ENCODE data around the gene SBSN.

Gene SBSN

DNA sequence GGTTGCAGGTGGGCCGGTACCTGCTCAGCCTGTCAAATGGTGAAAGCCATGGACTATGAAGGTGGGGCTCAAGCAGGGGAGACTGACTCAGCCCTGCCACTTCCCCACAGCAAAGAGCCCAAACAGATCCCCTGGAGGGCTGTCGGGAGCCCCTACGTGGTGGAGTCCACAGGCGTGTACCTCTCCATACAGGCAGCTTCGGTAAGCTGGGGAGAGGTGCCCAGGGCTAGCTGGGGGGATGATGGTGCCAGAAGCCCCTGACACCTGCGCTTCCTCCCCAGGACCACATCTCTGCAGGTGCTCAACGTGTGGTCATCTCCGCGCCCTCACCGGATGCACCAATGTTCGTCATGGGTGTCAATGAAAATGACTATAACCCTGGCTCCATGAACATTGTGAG lies 14.1 kb upstream of the SBSN start:
- Histone ChIP-seq H3K36me3 (ENCODE audit: control insufficient read depth in 1 of 2, insufficient read depth in 2 of 2, low read length in 2 of 2) (peaks cover 0 to 6% of the 10 kb centered on the region in 2 donors), H3K27ac (ENCODE audit: low read length) (no peak overlapping the region), H3K27me3 (ENCODE audit: low read depth, low read length) (no peaks in the 10 kb centered on the region), H3K4me3 (ENCODE audit: low read depth in 1 of 2, low read length in 2 of 2) (no peak overlapping the region), H3K9me3 (ENCODE audit: control insufficient read depth in 1 of 2, low read length in 2 of 2) (no peaks in the 10 kb centered on the region), H3K4me1 (ENCODE audit: control insufficient read depth in 1 of 2, insufficient read depth in 2 of 2, low read length in 2 of 2) (peaks cover 11 to 20% of the 10 kb centered on the region in 2 donors)

GRCh38 chr19:35540356-35540927 lies 12.3 kb upstream of the SBSN start:
- Histone ChIP-seq H3K27me3 (ENCODE audit: low read depth, low read length) (no peaks in the 10 kb centered on the region), H3K36me3 (ENCODE audit: control insufficient read depth in 1 of 2, insufficient read depth in 2 of 2, low read length in 2 of 2) (no peaks in the 10 kb centered on the region), H3K4me3 (ENCODE audit: low read depth in 1 of 2, low read length in 2 of 2) (no peak overlapping the region), H3K4me1 (ENCODE audit: control insufficient read depth in 1 of 2, insufficient read depth in 2 of 2, low read length in 2 of 2) (peaks cover 4 to 8% of the 10 kb centered on the region in 2 donors), H3K9me3 (ENCODE audit: control insufficient read depth in 1 of 2, low read length in 2 of 2) (no peaks in the 10 kb centered on the region), H3K27ac (ENCODE audit: low read length) (no peak overlapping the region)

DNA sequence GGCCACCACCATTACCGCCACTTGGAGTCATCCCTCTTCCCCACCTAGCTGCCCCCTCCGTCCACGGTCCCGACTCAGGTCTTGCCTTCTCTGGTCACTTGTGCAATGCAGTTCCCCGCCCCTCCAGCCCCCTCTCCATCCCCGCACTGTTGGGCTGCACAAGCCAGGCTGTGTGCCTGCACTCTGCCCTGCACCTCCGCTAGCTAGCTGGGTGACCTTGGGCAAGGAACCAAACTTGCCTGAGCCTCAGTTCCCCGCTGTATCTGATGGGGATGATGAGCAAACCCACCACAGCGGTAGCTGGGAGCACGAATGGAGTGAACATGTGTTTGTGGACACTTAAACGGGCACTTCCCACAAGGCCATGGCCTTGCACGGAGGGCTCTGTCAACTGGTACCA lies 11.7 kb upstream of the SBSN start:
- H3K27ac ChIP-seq (ENCODE audit: low read length), result no peak overlapping the region
- no peaks in the 10 kb centered on the region for H3K36me3 ChIP-seq (ENCODE audit: control insufficient read depth in 1 of 2, insufficient read depth in 2 of 2, low read length in 2 of 2)
- no peaks in the 10 kb centered on the region for H3K9me3 ChIP-seq (ENCODE audit: control insufficient read depth in 1 of 2, low read length in 2 of 2)
- H3K4me3 ChIP-seq (ENCODE audit: low read depth in 1 of 2, low read length in 2 of 2), result no peak overlapping the region
- peaks cover 4 to 7% of the 10 kb centered on the region in 2 donors for H3K4me1 ChIP-seq (ENCODE audit: control insufficient read depth in 1 of 2, insufficient read depth in 2 of 2, low read length in 2 of 2)
- H3K27me3 ChIP-seq (ENCODE audit: low read depth, low read length), result no peaks in the 10 kb centered on the region

DNA sequence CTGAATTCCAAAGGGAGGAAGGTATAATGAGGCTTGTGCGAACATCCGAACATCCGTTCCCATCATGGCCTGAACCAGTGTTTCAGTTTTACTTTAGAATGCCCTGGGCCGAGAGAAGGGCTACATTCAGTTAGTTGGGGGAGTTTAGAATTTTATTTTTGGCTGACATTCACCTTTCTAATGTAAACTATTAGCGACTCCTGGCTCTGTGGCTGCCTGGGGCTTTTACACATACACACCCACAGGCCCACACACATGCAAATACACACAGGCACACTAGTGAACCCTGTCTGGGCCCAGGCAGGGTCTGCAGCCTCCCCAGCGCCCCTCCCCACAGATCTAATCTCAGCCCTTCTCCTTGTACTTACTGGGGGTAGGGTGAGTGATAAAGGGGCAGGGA lies 11.2 kb upstream of the SBSN start:
- Histone ChIP-seq H3K9me3 (ENCODE audit: control insufficient read depth in 1 of 2, low read length in 2 of 2) (no peaks in the 10 kb centered on the region), H3K4me1 (ENCODE audit: control insufficient read depth in 1 of 2, insufficient read depth in 2 of 2, low read length in 2 of 2) (peaks cover 0 to 2% of the 10 kb centered on the region in 2 donors), H3K36me3 (ENCODE audit: control insufficient read depth in 1 of 2, insufficient read depth in 2 of 2, low read length in 2 of 2) (no peaks in the 10 kb centered on the region), H3K27ac (ENCODE audit: low read length) (no peak overlapping the region), H3K27me3 (ENCODE audit: low read depth, low read length) (peaks cover 5% of the 10 kb centered on the region), H3K4me3 (ENCODE audit: low read depth in 1 of 2, low read length in 2 of 2) (no peak overlapping the region)

GRCh38 chr19:35534803-35535480 lies 6.8 kb upstream of the SBSN start:
- H3K36me3 ChIP-seq (ENCODE audit: control insufficient read depth in 1 of 2, insufficient read depth in 2 of 2, low read length in 2 of 2), result no peaks in the 10 kb centered on the region
- no peaks in the 10 kb centered on the region for H3K9me3 ChIP-seq (ENCODE audit: control insufficient read depth in 1 of 2, low read length in 2 of 2)
- H3K27me3 ChIP-seq (ENCODE audit: low read depth, low read length), result peaks cover 16% of the 10 kb centered on the region
- H3K4me1 ChIP-seq (ENCODE audit: control insufficient read depth in 1 of 2, insufficient read depth in 2 of 2, low read length in 2 of 2), result no peaks in the 10 kb centered on the region
- no peak overlapping the region for H3K4me3 ChIP-seq (ENCODE audit: low read depth in 1 of 2, low read length in 2 of 2)
- no peak overlapping the region for H3K27ac ChIP-seq (ENCODE audit: low read length)

- Histone ChIP-seq H3K9me3 (ENCODE audit: control insufficient read depth in 1 of 2, low read length in 2 of 2) (no peaks in the 10 kb centered on the region), H3K36me3 (ENCODE audit: control insufficient read depth in 1 of 2, insufficient read depth in 2 of 2, low read length in 2 of 2) (no peaks in the 10 kb centered on the region), H3K27me3 (ENCODE audit: low read depth, low read length) (peaks cover 16% of the 10 kb centered on the region), H3K4me3 (ENCODE audit: low read depth in 1 of 2, low read length in 2 of 2) (no peak overlapping the region), H3K27ac (ENCODE audit: low read length) (no peak overlapping the region), H3K4me1 (ENCODE audit: control insufficient read depth in 1 of 2, insufficient read depth in 2 of 2, low read length in 2 of 2) (no peaks in the 10 kb centered on the region)
Observed at GRCh38 chr19:35533822-35534392, 5.8 kb upstream of the SBSN start.

DNA sequence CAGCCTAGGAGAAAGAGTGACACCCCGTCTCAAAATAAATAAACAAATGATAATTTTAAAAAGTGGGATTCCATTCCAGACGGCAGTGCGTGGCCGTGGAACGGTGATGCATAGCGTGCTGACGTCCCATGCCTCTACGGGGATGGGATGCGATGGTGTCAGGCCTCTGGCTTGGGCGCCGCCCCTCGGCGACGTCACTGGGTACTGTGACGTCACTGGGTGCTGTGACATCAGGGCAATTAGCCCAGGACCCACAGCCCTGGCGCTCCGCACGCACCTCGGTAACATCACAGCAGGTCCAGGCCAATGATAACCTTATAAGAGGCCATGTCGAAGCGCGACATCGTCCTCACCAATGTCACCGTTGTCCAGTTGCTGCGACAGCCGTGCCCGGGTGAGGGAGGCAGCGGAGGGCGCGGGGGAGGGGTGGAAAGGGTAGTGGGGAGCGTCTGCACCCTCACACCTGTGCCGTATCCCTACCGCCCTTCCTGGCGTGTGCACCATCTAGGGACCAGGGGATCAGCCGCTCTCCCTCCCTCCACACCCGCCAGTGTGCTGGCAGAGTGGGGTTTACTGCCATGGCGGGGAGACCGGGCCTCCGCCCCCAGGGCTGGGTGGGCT lies 5.2 kb upstream of the SBSN start, which contains the start of gene GAPDHS:
TSS of gene GAPDHS (plus strand) at position 256 of the 621 bp plus-strand sequence. CDS start at position 328, 72 bp downstream.
- H3K27ac ChIP-seq (ENCODE audit: low read length), result no peak within 1 kb of the TSS
- no peaks in the 10 kb centered on the region for H3K36me3 ChIP-seq (ENCODE audit: control insufficient read depth in 1 of 2, insufficient read depth in 2 of 2, low read length in 2 of 2)
- H3K9me3 ChIP-seq (ENCODE audit: control insufficient read depth in 1 of 2, low read length in 2 of 2), result no peaks in the 10 kb centered on the region
- H3K4me3 ChIP-seq (ENCODE audit: low read depth in 1 of 2, low read length in 2 of 2), result no peak within 1 kb of the TSS
- peaks cover 16% of the 10 kb centered on the region for H3K27me3 ChIP-seq (ENCODE audit: low read depth, low read length)
- no peaks in the 10 kb centered on the region for H3K4me1 ChIP-seq (ENCODE audit: control insufficient read depth in 1 of 2, insufficient read depth in 2 of 2, low read length in 2 of 2)

- peaks cover 16% of the 10 kb centered on the region for H3K27me3 ChIP-seq (ENCODE audit: low read depth, low read length)
- no peaks in the 10 kb centered on the region for H3K9me3 ChIP-seq (ENCODE audit: control insufficient read depth in 1 of 2, low read length in 2 of 2)
- H3K4me1 ChIP-seq (ENCODE audit: control insufficient read depth in 1 of 2, insufficient read depth in 2 of 2, low read length in 2 of 2), result no peaks in the 10 kb centered on the region
- no peak overlapping the region for H3K27ac ChIP-seq (ENCODE audit: low read length)
- H3K4me3 ChIP-seq (ENCODE audit: low read depth in 1 of 2, low read length in 2 of 2), result no peak overlapping the region
- H3K36me3 ChIP-seq (ENCODE audit: control insufficient read depth in 1 of 2, insufficient read depth in 2 of 2, low read length in 2 of 2), result no peaks in the 10 kb centered on the region
Observed at GRCh38 chr19:35531291-35531690, 3.2 kb upstream of the SBSN start.

DNA sequence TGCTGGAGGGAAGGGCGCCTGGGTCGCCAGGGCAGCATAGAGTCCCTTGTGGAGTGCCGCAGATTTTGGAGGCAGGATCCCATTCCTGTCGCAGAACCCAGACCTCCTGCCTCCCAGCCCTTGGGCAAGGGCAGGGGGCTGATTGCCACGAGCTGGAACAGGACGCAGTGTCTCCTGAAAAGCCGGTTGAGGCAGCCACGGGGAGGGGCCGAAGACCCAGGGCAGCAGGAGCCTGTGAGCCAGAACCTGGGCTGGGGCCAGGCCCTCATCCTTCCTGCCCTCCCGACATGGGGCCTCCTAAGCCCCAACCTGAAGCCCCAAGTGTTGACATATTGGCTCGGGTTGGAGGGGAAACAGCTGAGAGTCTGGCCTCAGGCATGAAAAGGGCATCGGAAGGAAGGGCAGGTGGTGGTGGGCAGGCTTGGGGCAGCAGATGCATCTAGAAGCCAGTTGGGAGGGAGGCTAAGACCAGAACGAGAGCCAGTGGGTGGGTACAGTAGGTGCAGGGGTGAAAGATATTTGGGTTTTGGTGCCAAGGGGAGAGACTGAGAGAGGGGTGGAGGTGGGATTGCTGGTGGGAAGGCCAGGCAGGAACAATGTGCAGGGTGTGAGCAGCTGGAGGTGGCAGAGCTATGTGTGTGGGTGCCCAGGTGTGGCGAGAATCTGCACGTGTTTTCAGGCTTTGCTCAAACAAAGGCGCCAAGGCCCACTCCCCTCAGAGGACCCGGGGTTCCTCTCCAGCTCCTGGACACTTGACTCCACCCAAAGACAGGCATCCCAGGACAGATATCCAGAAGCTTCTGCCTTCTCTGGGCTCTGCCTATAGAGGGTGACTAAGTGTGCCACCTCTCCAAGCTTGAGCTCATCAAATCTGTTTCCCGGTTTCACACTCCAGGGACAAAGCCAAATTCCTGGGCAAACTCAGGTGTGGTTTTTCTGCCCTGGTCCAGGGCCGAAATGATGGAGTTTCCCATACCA lies 1.4 kb upstream of the SBSN start:
- Histone ChIP-seq H3K4me1 (ENCODE audit: control insufficient read depth in 1 of 2, insufficient read depth in 2 of 2, low read length in 2 of 2) (no peaks in the 10 kb centered on the region), H3K36me3 (ENCODE audit: control insufficient read depth in 1 of 2, insufficient read depth in 2 of 2, low read length in 2 of 2) (no peaks in the 10 kb centered on the region), H3K27me3 (ENCODE audit: low read depth, low read length) (peaks cover 13% of the 10 kb centered on the region), H3K4me3 (ENCODE audit: low read depth in 1 of 2, low read length in 2 of 2) (no peak overlapping the region), H3K9me3 (ENCODE audit: control insufficient read depth in 1 of 2, low read length in 2 of 2) (no peaks in the 10 kb centered on the region), H3K27ac (ENCODE audit: low read length) (no peak overlapping the region)

DNA sequence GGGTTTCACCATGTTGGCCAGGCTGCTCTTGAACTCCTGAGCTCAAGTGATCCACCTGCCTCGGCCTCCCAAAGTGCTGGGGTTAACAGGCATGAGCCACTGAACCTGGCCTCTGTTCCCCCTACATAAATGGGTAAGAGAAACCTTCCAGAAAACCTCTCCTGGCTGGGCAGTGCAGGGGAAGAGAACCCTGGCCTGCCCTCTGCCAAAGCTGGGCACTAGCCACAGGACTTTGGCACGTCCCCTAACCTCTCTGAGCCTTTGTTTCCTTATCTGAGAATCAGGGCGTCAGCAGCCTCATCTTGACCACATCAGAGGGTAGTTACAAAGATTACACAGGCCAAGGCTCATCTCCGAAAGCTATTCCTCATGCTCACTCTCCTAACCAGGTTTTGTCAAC lies 2.2 kb downstream of the SBSN start:
- H3K27ac ChIP-seq (ENCODE audit: low read length), result no peak overlapping the region
- H3K27me3 ChIP-seq (ENCODE audit: low read depth, low read length), result no peaks in the 10 kb centered on the region
- no peaks in the 10 kb centered on the region for H3K9me3 ChIP-seq (ENCODE audit: control insufficient read depth in 1 of 2, low read length in 2 of 2)
- H3K36me3 ChIP-seq (ENCODE audit: control insufficient read depth in 1 of 2, insufficient read depth in 2 of 2, low read length in 2 of 2), result no peaks in the 10 kb centered on the region
- H3K4me1 ChIP-seq (ENCODE audit: control insufficient read depth in 1 of 2, insufficient read depth in 2 of 2, low read length in 2 of 2), result no peaks in the 10 kb centered on the region
- no peak overlapping the region for H3K4me3 ChIP-seq (ENCODE audit: low read depth in 1 of 2, low read length in 2 of 2)

Data from muscle layer of duodenum (tissue), 2 donors.